Skeletal muscle cell (primary cell): ENCODE data around the gene GLIPR1.
"Not testable (repeated sequence)": the region's sequence is repeated elsewhere in the genome, so short reads cannot be mapped to it uniquely, and the experiment has no call there.

Experiments used
- DNase-seq: peaks from one replicate; pipeline ENCODE4 v3.0.0-alpha.2; 2010; ENCODE audit warnings: low read depth
- H3K4me3 ChIP-seq: 2 replicates; pipeline ENCODE4 v1.5.1; 2011; ENCODE audit warnings: low read depth, mild to moderate bottlenecking, control low read depth, low read length, moderate library complexity

Gene GLIPR1

GRCh38 chr12:75480469-75480949 is at the start of gene GLIPR1:
TSS of gene GLIPR1 (plus strand) at chr12:75480755. CDS start at chr12:75480881, 126 bp downstream.
- peak within 1 kb of the TSS; percentile 46 for H3K4me3 ChIP-seq
- DNase-seq: peak; percentile 97

GRCh38 chr12:75432924-75433323 is 47.6 kb upstream of the GLIPR1 start:
- no peak for DNase-seq
- H3K4me3 ChIP-seq: no peak overlapping the region

GRCh38 chr12:75437564-75437963 is 43.0 kb upstream of the GLIPR1 start:
- no peak overlapping the region for H3K4me3 ChIP-seq
- DNase-seq: no peak

GRCh38 chr12:75438059-75438754 is 42.3 kb upstream of the GLIPR1 start:
- H3K4me3 ChIP-seq: no peak overlapping the region
- DNase-seq: no peak

GRCh38 chr12:75439048-75439447 is 41.5 kb upstream of the GLIPR1 start:
- no peak overlapping the region for H3K4me3 ChIP-seq
- no peak for DNase-seq

GRCh38 chr12:75439930-75440329 is 40.6 kb upstream of the GLIPR1 start:
- H3K4me3 ChIP-seq: no peak overlapping the region
- no peak for DNase-seq

- not testable (repeated sequence) for DNase-seq, H3K4me3 ChIP-seq
Measured at GRCh38 chr12:75441687-75442449, 38.7 kb upstream of the GLIPR1 start.

GRCh38 chr12:75442454-75442853 is 38.1 kb upstream of the GLIPR1 start:
- not testable (repeated sequence) for H3K4me3 ChIP-seq, DNase-seq

GRCh38 chr12:75443709-75444108 is 36.8 kb upstream of the GLIPR1 start:
- DNase-seq: no peak

GRCh38 chr12:75444429-75445136 is 36.0 kb upstream of the GLIPR1 start:
- no peak overlapping the region for H3K4me3 ChIP-seq
- DNase-seq: no peak

More at GRCh38 chr12:75443709-75444108, 36.8 kb upstream of the GLIPR1 start:
- H3K4me3 ChIP-seq: no peak overlapping the region

- H3K4me3 ChIP-seq, DNase-seq: not testable (repeated sequence)
Measured at GRCh38 chr12:75445137-75445507, 35.4 kb upstream of the GLIPR1 start.

GRCh38 chr12:75446857-75447256 is 33.7 kb upstream of the GLIPR1 start:
- no peak overlapping the region for H3K4me3 ChIP-seq
- peak; percentile 42 for DNase-seq

GRCh38 chr12:75447691-75448393 is 32.7 kb upstream of the GLIPR1 start:
- DNase-seq: no peak
- no peak overlapping the region for H3K4me3 ChIP-seq

- no peak overlapping the region for H3K4me3 ChIP-seq
Measured at GRCh38 chr12:75452675-75453330, 27.8 kb upstream of the GLIPR1 start.

GRCh38 chr12:75455839-75456238 is 24.7 kb upstream of the GLIPR1 start:
- no peak overlapping the region for H3K4me3 ChIP-seq

More at GRCh38 chr12:75452675-75453330, 27.8 kb upstream of the GLIPR1 start:
- no peak for DNase-seq

GRCh38 chr12:75457191-75457590 is 23.4 kb upstream of the GLIPR1 start:
- no peak overlapping the region for H3K4me3 ChIP-seq
- no peak for DNase-seq

More at GRCh38 chr12:75455839-75456238, 24.7 kb upstream of the GLIPR1 start:
- no peak for DNase-seq

- H3K4me3 ChIP-seq, DNase-seq: not testable (repeated sequence)
Measured at GRCh38 chr12:75457866-75458265, 22.7 kb upstream of the GLIPR1 start.

- no peak overlapping the region for H3K4me3 ChIP-seq
- DNase-seq: no peak
Measured at GRCh38 chr12:75459755-75460154, 20.8 kb upstream of the GLIPR1 start.

GRCh38 chr12:75460204-75460603 is 20.4 kb upstream of the GLIPR1 start:
- H3K4me3 ChIP-seq: no peak overlapping the region
- DNase-seq: no peak
